ENCODE data around the gene ELOVL6. TPM values are rescaled to one million over a fixed set of nuclear protein-coding genes. Genes with fewer than 3 reads are reported as not detected.
A peak's percentile ranks its signal among the peaks of the same experiment; 100 is the strongest.
"Not testable (repeated sequence)": the region's sequence is repeated elsewhere in the genome, so short reads cannot be mapped to it uniquely, and the experiment has no call there.

Gene ELOVL6
- total RNA-seq, 1 experiment from 2014 or later: 3.9 TPM

DNA sequence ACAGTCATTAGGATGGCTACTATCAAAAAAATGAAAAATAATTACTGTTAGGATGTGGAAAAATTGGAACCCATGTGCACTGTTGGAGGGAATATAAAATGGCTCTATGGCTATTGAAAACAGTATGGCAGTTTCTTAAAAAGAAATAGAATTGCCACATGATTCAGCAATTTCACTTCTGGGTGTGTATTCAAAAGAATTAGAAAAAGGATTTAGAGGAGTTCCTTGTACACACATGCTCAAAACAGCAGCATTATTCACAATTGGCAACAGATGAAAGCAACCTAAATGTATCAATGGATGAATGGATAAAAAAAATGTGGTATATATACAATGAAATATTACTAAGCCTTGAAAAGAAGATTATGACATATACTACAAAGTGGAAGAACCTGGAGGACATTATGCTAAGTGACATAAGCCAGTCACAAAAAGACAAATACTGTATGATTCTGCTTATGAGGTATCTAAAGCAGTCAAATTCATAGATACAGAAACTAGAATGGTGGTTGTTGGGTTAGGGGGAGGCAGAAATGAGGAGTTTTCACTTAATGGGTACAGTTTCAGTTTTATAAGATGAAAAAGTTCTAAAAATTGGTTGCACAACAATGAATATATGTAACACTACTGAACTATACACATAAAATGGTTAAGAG is 123.2 kb downstream of the ELOVL6 start:
- DNase-seq (ENCODE audit: low read depth): no peak

DNA sequence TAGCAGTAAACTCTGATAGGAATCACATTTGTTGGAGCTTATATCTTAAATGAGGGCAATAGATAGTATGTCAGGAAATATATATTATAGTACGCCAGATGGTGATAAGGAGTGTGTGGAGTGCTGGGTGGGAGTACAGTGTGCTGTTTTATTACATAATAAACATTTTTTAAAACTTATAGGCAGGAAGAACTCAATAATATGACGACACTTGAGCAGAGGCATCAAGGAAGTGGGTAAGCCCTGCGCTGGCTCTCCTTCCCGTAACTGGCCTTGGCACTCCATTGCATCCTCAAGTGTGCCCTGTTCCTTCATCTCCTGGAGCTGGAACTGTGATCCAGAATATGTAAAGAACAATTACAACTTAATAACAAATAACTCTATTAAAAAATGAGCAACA is 123.8 kb downstream of the ELOVL6 start:
- DNase-seq (ENCODE audit: low read depth): no peak

DNA sequence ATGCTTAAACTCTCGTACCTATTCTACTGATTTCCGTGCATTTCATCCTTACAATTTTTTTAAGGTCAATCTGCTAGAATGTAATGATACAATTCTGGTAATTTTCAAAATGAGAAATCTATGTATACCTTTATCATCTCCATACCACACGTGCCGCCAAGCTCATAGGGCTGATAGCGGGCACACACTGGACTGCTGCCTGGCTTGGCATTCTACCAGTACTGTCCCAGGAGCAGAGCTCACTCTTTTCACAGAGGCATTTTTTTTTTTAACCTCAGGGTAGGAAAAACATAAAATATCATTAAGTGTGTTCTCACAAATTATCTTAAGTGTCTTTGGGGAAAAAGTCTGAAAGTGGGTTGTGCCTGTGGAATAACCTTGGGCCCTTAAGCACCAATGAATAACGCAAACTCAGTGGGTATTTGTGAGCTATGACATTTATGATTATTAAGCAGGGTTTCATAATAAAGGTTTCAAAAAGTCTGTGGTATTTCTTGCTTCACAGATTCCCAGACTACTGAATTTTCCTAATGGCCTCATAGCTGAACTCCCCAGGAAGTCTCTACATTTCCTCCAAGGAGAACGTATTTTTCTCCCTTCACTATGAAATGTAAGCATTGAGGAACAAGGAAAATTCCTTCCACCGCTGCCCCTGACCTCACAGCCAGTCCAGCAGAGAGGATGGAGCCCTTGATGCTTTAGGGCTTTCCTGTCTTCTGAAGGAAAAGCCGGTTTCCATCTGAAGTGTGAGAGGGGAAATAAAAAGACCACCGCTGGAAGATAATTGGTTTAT is 125.2 kb downstream of the ELOVL6 start:
- DNase-seq (ENCODE audit: low read depth): no peak

DNA sequence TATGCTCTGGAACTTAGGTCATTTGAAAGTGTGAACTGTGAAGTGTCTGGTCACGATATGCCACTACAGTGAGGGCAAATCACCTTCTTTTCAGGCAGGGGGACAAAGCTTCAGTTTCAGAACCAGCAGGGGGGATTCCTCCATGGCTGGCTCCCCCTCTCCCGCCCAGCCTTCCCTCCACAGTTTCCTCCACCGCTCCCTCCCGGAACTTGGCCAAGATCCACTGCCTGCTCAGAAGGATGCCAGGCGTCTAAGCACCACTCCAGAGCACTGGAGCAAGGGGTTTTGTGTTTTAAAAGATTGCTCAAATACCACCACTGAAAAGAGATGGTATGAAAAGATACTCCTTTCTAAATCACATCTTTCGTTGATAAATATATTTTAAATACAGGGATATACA is 126.9 kb downstream of the ELOVL6 start:
- no peak for DNase-seq (ENCODE audit: low read depth)

DNA sequence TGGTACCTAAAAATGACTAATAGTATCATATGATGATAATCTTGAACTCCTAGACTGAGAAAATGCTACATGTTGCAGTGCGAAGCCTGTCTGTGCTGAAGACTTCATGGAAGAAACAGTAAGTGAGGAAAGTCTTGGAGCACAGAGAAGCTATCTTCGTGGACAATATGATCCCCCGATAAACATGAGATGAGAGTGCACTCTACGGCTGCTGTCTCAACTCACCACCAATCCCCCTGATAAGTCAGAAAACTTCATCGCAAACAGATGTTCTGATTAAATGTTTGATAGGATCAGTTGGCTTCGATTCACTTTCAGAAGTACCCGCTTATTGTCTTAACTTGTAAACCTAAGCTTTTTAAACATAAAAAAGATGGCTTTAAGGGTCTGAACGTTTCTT is 130.2 kb downstream of the ELOVL6 start:
- no peak for DNase-seq (ENCODE audit: low read depth)

DNA sequence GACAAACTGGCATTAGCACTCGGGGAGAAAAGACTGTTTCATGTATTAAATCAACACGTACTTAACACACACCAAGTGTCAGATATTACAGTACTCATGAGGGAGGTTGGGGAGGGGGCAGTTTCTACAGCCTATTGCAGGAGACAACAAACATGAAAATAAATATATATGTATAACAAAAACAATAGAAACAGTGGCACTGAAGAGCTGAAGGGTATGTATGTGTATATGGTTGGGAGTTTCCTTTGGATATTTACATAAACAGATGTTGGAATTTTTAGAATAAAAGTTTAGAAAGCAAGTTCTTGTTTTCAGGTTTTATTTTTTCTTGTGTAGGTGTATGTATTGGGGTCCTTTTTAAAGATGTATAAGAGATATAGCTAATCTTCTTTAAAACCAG is 133.5 kb downstream of the ELOVL6 start:
- no peak for DNase-seq (ENCODE audit: low read depth)

DNA sequence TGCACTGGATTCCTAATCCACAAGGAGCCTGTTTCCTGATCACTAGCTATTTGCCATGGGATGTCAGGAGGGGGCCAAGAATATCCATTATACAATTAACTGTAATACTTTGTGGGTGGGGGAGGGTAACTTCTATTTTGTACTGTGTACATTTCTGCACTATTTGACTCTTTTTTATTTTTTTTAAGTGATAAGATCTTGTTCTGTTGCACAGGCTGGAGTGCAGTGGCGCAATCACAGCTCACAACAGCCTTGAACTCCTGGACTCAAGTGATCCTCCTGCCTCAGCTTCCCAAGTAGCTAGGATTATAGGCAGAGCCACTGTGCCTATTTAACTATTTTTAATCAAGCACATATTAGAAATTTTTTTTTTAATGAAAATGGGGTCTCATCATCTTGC is 134.1 kb downstream of the ELOVL6 start:
- no peak for DNase-seq (ENCODE audit: low read depth)

DNA sequence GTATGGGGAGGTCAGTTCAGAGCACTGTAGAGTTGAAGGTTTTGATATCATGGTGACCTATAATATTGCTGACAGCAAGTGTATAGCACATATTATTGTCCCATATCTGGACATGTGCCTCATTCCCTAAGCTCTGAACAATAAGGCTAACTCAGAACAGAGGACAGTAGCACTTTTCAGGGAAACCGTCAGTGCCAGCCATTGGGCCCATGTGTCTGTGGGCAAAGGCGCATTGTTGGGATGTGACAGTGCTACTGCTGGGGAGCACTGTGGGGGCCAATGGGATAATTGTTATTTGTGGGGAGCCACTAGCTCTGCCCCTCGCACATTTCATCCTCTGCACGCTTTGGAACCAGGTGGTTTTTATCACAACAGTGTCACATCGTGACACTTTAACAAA is 136.2 kb downstream of the ELOVL6 start:
- no peak for DNase-seq (ENCODE audit: low read depth)

DNA sequence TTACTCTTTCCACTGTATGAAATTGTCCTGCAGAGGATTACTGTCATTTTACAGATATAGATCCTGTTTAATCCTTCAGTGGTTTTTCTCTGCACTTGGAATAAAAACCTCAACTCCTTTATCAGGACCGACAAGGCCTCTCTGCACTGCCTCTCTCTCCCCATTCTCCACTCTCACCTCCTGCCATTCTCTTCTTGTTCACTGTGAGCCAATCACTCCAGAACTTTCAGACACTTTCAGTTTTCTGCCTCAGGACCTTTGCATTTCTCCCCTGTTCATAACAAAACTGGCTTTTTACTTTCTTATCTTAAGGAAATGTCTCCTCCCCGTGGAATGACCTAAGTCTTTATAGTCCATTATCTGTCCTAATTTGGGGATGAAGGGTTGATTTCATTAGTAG is 137.3 kb downstream of the ELOVL6 start:
- DNase-seq (ENCODE audit: low read depth): no peak

DNA sequence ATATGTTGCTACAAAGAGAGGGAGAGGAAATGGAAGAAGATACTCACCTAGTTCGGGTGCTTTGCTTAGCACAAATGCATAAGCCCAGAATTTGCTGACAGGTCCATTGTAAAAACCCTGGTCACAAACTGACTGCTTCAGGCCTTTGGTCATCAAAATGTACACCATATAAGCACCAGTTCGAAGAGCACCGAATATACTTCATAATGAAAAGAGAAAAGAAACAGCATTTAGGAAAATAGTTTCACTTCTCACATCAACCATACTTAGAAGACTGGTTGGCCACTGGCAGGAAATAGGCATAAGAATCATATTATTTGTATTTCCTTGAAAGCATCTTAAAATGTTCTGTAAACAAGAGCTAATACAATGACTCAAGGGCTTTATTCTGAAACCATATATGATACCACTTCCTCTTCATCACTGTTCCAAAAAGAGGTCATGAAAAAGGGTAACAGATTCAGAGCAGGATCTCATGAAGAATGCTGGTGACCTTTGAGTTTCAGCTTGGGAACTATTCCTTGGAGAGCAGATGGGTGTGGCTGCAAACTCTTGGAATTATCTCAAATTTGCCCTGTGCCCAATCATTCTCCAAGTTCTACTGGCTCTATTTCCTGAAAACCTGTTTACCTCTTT is 138.7 kb downstream of the ELOVL6 start:
- no peak for DNase-seq (ENCODE audit: low read depth)

DNA sequence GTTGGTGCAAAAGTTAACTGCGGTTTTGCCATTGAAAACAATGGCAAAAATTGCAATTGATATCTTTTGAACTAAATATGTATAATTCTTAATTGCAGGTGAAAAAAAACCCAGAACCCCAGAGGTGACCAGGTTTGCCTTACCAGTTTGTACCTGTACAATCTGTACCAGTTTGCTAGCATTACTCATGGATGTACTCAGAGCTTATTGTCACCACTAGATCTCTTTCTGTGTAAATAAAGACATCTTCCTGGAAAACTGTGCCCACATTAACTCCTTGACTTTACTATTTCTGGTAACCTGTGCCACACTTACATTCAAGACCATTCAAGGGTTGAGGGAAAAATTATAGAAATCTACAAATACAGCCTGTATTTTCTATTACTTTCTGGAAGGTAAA is 139.7 kb downstream of the ELOVL6 start:
- DNase-seq (ENCODE audit: low read depth): no peak

DNA sequence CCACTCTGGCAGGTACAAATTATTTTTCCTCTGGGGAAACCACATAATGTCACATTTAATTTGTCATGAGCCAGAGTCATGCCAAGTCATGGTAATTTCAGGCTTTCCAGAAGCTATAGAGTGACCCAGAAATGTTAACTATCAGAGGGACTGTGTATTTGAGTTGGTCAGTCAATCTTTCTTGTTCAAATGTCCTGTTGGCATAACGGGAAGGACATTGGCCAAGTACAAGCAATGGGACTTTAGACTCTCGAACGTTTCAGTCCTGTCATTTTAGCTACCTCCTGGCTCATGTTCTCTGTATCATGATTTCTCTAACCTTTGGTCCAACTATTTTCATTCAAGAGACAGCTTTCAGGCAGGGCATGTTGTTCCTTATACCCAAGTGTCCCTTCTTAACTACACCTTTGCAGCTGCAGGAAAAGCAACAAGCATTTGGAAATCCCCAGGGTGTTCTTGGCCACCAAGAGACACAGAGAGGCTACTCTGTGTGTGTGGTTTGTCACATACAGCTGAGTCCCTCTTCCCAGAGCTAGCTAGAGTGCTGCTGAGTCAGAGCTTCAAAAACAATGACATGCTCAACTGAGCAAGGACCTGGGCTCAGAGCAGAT is 143.2 kb downstream of the ELOVL6 start:
- peak; percentile 10 for DNase-seq (ENCODE audit: low read depth)

DNA sequence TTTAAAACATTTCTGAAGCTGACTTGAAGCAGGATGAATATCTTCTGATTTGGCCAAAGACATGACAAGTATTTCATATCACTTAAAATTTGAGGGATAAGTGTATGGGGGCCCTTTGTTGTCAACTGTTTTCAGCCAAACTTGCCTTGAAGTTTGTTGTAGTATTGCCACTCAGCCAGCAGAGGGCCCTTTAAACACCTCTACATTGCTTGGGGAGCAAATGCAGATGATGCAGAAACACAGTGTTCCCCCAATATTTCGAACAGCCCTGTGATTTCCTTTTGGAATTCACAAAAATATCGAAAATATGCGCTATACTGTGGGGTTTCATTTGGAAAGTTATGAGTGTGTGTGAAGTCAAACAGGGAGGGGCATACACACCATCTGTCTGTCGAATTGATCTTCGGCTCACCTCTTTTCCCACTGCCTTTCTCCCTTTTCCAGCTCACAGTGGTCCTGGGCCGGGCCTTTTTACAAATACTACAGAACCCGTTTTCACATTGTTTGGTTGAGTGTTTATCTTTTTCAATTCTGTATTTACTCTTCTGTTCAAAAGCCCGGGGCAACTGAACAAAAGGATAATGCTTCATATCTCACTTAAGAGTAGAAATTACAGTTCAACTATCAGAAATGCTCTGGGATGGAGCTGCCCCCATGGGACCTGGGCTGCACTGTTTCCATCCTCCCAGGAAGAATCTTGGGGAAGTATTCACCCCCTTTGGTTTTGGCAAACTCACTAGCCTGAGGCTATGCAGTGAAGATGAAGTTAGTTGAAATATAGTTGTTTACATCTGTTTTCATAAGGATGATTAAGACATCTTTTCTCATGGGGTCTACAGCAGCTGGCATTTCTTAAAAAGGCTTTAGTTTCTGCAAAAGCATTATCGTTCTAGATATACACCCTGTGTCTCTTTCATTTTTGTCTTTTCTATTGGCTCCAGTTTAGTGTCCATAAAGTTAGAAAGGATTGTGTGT is 148.2 kb downstream of the ELOVL6 start:
- DNase-seq (ENCODE audit: low read depth): peak; percentile 9

DNA sequence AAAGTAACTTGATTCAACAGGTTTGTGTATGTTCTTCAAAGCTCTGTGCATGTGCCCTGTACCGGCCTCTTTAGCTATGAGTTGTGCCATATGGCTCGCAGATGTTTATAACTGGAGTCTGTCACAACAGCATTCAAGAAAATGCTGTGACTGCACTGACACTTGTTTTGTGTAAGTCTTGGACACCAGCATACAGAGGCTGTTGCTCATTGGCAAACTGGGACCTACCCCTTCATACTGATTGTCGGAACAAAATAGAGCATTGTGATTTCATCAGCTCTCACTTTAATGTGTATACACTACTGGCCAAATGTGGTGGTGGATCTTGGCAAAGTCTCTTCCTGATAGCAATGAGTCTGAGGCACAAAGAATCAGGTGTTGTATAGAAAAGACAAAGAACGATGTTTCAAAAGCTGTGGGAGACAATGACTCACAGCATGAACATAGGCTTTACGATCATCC is 151.8 kb downstream of the ELOVL6 start:
- no peak for DNase-seq (ENCODE audit: low read depth)

DNA sequence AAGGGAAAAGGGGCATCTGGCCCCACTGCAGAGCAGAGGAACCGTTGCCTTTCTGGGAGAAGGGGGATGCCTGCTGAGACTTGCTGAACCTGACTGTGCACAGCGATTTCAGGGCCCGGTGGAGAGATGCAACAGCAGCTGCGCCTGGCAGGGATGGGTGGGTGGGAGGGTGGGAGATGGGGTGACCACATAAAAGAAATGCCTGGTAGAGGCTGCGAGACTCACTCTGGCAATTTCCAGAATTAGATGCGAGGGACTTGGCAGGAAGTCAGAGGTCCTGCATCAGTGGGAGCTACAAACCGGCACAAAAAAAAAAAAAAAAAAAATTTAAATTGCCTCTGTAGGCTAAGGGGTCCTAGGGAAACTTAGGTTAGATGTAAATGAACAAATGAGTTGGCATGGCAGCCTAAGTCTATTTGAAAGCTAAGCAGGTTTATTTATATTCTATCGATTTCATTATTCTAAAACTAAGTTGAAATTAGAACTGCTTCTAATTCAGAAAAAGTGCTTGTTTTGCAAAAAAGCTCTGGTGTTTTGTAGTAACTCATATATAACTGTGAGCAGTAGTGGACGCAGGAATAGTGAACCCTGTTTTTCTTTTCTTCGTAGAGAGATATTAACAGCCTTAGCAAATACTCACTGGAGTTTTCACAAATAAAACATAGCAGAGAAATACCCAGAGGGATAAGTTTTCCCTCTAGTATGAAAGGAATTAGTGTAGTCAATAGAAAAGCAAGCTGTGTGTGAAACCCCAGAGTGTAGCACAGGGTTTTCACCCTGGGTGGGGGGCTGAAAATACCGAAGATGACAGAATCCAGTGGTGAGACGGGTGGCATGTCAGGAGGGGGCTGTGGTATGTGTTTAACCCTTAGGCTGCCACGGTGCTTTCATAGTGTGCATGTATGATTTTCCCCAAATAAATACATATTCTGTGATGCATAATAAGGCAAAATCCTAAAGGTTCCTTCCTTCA is 155.6 kb downstream of the ELOVL6 start:
- no peak for DNase-seq (ENCODE audit: low read depth)

DNA sequence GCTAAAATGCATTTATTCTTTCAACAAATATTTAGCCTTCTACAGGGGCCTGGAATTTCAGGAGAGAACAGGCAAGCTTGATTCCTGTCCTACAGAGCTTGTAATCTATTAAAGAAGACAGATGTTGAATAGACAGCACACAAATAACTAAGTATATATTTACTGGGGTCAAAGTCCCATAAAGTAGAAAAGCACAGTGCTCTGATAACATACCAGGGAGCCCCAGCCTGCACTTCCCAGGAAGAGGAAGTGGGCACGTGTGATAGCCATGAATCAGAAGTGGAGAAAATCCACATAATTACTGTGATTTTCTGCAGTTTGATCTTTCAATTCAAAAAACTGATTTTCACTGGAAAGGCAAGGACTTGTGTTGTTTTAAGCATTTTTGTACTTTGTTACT is 156.7 kb downstream of the ELOVL6 start:
- DNase-seq (ENCODE audit: low read depth): no peak

DNA sequence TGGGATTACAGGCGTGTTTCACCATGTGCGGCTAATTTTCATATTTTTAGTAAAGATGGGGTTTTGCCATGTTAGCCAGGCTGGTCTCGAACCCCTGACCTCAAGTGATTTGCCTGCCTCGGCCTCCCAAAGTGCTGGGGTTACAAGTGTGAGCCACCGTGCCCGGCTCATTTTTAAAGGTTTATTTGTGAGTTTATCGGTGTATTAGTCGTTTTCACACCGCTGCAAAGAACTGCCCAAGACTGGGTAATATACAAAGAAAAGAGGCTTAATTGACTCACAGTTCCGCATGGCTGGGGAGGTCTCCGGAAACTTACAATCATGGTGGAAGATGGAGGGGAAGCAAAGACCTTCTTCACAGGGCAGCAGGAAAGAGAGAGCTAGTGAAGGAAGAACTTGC is 159.3 kb downstream of the ELOVL6 start:
- not testable (repeated sequence) for DNase-seq (ENCODE audit: low read depth)

DNA sequence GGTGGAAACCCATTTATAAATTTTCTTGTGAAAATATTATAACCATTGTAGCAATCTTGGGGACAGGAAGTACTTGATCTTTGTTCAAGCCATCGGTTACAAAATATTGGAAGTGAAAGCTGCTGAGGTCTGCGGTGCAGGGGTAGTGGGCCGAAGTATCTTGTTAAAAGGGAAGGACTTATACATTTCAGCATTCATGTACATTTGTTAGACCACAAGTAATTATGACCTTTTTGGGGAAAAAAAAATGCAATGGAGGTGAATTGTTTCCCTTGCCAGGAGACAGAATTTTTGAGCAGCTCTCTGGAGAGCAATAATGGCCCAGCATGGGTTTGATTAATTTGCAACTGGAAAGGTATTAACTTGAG is 164.4 kb downstream of the ELOVL6 start:
- no peak for DNase-seq (ENCODE audit: low read depth)

DNA sequence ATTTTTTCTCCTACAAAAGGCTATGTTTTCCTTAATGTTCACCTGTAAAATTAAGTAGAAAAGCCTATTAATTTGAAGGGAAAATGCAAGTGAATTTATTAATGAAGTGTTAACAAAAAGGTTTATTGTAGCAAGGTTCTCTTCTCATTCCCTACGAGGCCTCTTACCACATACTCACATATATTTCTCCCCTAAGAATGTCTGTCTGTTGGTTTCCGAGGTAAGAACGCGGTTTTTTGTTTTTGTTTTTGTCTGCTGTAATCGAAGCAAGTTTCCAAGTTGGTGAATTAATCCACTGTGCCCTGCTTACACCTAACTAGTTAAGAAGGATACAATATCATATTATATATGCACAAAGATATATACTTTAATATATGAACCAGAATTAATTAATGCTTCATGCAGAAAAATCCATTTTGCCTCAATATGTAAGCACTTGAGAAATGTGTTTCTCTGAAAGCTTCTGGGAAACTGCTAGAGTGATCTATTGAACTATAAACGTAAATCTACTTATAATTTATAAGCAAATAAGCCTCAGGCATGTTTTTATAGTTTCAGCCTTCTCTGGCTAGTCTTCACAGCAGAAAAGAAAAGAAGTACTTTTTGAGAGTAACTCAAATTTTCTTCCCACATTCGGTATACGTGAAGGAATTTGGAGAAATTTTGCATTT is 164.9 kb downstream of the ELOVL6 start:
- no peak for DNase-seq (ENCODE audit: low read depth)

DNA sequence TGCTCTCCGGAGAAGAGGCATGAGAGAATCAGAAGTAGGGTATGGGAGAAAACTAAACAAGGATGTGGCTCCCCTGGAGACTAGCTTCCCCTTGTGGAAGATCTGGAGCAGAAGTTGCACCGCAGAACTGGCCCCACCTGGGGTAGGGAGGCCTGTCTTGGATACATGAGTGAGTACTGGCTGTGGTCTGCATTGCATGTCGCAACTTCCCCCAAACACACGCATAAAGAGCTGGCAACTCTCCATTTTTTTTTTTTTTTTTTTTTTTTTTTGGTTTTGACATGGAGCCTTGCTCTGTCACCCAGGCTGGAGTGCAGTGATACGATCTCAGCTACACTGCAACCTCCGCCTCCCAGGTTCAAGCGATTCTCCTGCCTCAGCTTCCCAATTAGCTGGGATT is 165.8 kb downstream of the ELOVL6 start:
- DNase-seq (ENCODE audit: low read depth): no peak
